Osteocyte (in vitro differentiated cells): ENCODE results near the gene TM9SF4. TPM values are rescaled to one million over a fixed set of nuclear protein-coding genes. Genes with fewer than 3 reads are reported as not detected.

Source experiments
- DNase-seq: peaks from one replicate; pipeline ENCODE4 v3.0.0; 2021; ENCODE audit warnings: mixed read lengths; ENCODE audit not compliant: unreplicated experiment; ENCODE audit errors: extremely low spot score
- H3K27ac Mint-ChIP-seq: one replicate; pipeline ENCODE4 v1.8.0; 2021; ENCODE audit warnings: mild to moderate bottlenecking, mixed read lengths; ENCODE audit not compliant: unreplicated experiment
- H3K27me3 Mint-ChIP-seq: one replicate; pipeline ENCODE4 v1.8.0; 2021; ENCODE audit warnings: mixed read lengths; ENCODE audit not compliant: unreplicated experiment
- H3K36me3 Mint-ChIP-seq: one replicate; pipeline ENCODE4 v1.8.0; 2021; ENCODE audit warnings: mixed read lengths; ENCODE audit not compliant: unreplicated experiment
- H3K4me1 Mint-ChIP-seq: one replicate; pipeline ENCODE4 v1.8.0; 2021; ENCODE audit warnings: mixed read lengths; ENCODE audit not compliant: unreplicated experiment
- H3K4me3 Mint-ChIP-seq: one replicate; pipeline ENCODE4 v1.8.0; 2021; ENCODE audit warnings: mild to moderate bottlenecking, moderate library complexity, mixed read lengths; ENCODE audit not compliant: unreplicated experiment
- H3K9me3 Mint-ChIP-seq: one replicate; pipeline ENCODE4 v1.8.0; 2021; ENCODE audit warnings: mixed read lengths; ENCODE audit not compliant: unreplicated experiment
- CTCF ChIP-seq: fragments of 200-600 bp; sonication (generic); IDR thresholded peaks from 2 replicates; pipeline ENCODE4 v1.5.0; 2021; ENCODE audit warnings: antibody characterized with exemption, mild to moderate bottlenecking, moderate library complexity
- total RNA-seq: library from RNA; stranded (reverse); gene quantifications from 2 replicates; pipeline ENCODE4 v1.2.1, GENCODE V29; 2021

TM9SF4 gene
- total RNA-seq, 1 donor from 2014 or later, result 64.4 TPM

- no peak for TF ChIP-seq CTCF
- DNase-seq, result no peak
- Mint-ChIP-seq H3K4me3 (no peak overlapping the region), H3K9me3 (no peaks in the 10 kb centered on the region), H3K27ac (no peak overlapping the region), H3K4me1 (peaks cover 2% of the 10 kb centered on the region), H3K36me3 (no peaks in the 10 kb centered on the region), H3K27me3 (no peaks in the 10 kb centered on the region)
Observed at GRCh38 chr20:32179515-32179914, 70.0 kb downstream of the TM9SF4 start.

- Mint-ChIP-seq H3K27me3 (no peaks in the 10 kb centered on the region), H3K27ac (no peak overlapping the region), H3K36me3 (no peaks in the 10 kb centered on the region), H3K4me1 (peaks cover 2% of the 10 kb centered on the region), H3K9me3 (no peaks in the 10 kb centered on the region), H3K4me3 (no peak overlapping the region)
- TF ChIP-seq CTCF, result no peak
- no peak for DNase-seq
Observed at GRCh38 chr20:32179934-32180333, 70.4 kb downstream of the TM9SF4 start.

DNA sequence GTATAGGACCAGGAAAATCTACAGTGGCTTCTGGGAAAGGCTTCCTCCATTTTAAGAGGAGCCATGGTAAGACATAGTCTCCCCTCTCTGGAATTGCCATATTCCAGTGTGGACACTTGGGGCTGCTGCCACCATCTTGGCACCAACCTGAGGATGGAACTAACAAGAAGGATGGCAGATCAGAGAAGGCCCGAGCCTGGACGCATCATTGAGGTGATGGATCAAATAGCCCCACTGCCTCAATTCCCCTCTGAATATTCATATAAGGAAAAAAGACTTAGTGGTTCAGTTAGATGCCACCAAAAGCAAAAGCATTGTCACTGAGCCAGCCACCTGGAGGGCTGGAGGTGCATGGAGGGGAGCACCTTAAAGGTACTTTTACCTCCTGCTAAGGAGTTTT is 72.1 kb downstream of the TM9SF4 start:
- no peak for DNase-seq
- Mint-ChIP-seq H3K36me3 (no peaks in the 10 kb centered on the region), H3K4me1 (peaks cover 2% of the 10 kb centered on the region), H3K9me3 (no peaks in the 10 kb centered on the region), H3K27me3 (no peaks in the 10 kb centered on the region), H3K4me3 (no peak overlapping the region), H3K27ac (no peak overlapping the region)
- no peak for TF ChIP-seq CTCF

- Mint-ChIP-seq H3K9me3 (no peaks in the 10 kb centered on the region), H3K36me3 (no peaks in the 10 kb centered on the region), H3K27ac (no peak overlapping the region), H3K27me3 (no peaks in the 10 kb centered on the region), H3K4me1 (peaks cover 5% of the 10 kb centered on the region), H3K4me3 (no peak overlapping the region)
- DNase-seq, result no peak
- no peak for TF ChIP-seq CTCF
Observed at GRCh38 chr20:32183947-32184635, 74.6 kb downstream of the TM9SF4 start.

- DNase-seq, result no peak
- H3K36me3 Mint-ChIP-seq, result no peaks in the 10 kb centered on the region
- no peaks in the 10 kb centered on the region for H3K27me3 Mint-ChIP-seq
Observed at GRCh38 chr20:32184961-32185603, 75.6 kb downstream of the TM9SF4 start.

More at GRCh38 chr20:32184961-32185603, 75.6 kb downstream of the TM9SF4 start:
- no peak for TF ChIP-seq CTCF
- Mint-ChIP-seq H3K4me1 (peaks cover 12% of the 10 kb centered on the region), H3K4me3 (no peak overlapping the region), H3K9me3 (no peaks in the 10 kb centered on the region), H3K27ac (no peak overlapping the region)
